Muscle layer of duodenum (tissue), 2 donors: Measurements from ENCODE around the gene S100P.

Experiments
- H3K27ac ChIP-seq: one replicate; pipeline ENCODE4 v1.7.0; 2013; ENCODE audit warnings: mild to moderate bottlenecking, low read length
- H3K27me3 ChIP-seq: one replicate; pipeline ENCODE4 v1.7.0; 2013; ENCODE audit warnings: low read depth, mild to moderate bottlenecking, control low read depth, low read length
- H3K36me3 ChIP-seq, 2 donors: one replicate each; pipeline ENCODE4 v1.7.0; 2013; ENCODE audit warnings: low read length in 2 of 2, control low read depth in 1 of 2, mild to moderate bottlenecking in 1 of 2; ENCODE audit not compliant: insufficient read depth in 2 of 2, control insufficient read depth in 1 of 2
- H3K4me1 ChIP-seq, 2 donors: one replicate each; pipeline ENCODE4 v1.7.0; 2013; ENCODE audit warnings: low read length in 2 of 2, mild to moderate bottlenecking in 2 of 2, control low read depth in 1 of 2, moderate library complexity in 1 of 2; ENCODE audit not compliant: insufficient read depth in 2 of 2, control insufficient read depth in 1 of 2
- H3K4me3 ChIP-seq, 2 donors: one replicate each; pipeline ENCODE4 v1.7.0; 2013; ENCODE audit warnings: low read length in 2 of 2, low read depth in 1 of 2, mild to moderate bottlenecking in 1 of 2
- H3K9me3 ChIP-seq, 2 donors: one replicate each; pipeline ENCODE4 v1.7.0; 2013; ENCODE audit warnings: low read length in 2 of 2, control low read depth in 1 of 2, mild to moderate bottlenecking in 1 of 2; ENCODE audit not compliant: control insufficient read depth in 1 of 2
- donor health status: healthy.

The S100P gene

DNA sequence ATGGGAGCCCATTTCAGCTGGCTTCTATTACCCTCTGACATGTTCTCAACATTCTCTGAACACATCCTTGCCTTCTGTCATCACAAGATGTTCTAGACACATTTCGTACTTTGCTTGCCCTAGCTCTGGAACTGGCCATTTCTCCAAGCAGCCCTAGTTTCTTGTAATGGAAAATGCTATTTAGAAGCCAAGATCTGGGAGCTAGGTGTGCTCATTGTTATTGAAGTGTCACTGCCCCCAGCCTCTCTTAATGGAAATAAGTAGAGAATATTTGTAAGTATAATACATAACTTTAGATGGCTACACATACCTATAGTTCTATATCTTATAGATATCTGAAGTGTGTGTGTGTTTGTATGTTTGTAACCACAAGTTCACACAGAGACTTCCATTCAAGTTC is 9.1 kb downstream of the S100P start:
- H3K27me3 ChIP-seq, result no peaks in the 10 kb centered on the region
- H3K36me3 ChIP-seq, result peaks cover 12 to 22% of the 10 kb centered on the region in 2 donors
- H3K27ac ChIP-seq, result no peak overlapping the region
- H3K4me3 ChIP-seq, result no peak overlapping the region
- no peaks in the 10 kb centered on the region for H3K9me3 ChIP-seq
- H3K4me1 ChIP-seq, result peaks cover 11 to 39% of the 10 kb centered on the region in 2 donors

DNA sequence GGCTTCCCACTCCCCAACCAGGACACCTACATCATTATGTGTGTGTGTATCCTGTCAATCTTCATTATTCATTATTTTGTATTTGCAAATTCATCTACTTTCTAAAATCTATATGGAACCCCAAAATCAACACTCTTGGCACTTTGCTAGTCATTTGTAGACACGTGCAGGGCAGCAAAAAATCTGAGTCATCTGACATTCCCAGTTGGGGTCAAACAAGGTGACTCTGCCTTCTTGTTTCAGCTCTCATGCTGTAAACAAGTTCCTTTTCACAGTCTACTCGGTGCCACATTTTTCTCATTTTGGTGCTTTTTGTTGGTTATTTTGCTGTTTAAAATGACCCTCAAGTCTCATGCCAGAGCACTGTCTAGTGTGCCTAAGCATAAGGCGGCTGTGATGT is 10.1 kb downstream of the S100P start:
- H3K36me3 ChIP-seq, result peaks cover 15 to 22% of the 10 kb centered on the region in 2 donors
- peaks cover 16 to 49% of the 10 kb centered on the region in 2 donors for H3K4me1 ChIP-seq
- no peak overlapping the region for H3K27ac ChIP-seq
- no peaks in the 10 kb centered on the region for H3K27me3 ChIP-seq
- no peaks in the 10 kb centered on the region for H3K9me3 ChIP-seq
- no peak overlapping the region for H3K4me3 ChIP-seq

GRCh38 chr4:6705646-6706045 is 12.0 kb downstream of the S100P start:
- H3K9me3 ChIP-seq, result no peaks in the 10 kb centered on the region
- peaks cover 16 to 53% of the 10 kb centered on the region in 2 donors for H3K4me1 ChIP-seq
- no peak overlapping the region for H3K4me3 ChIP-seq
- no peak overlapping the region for H3K27ac ChIP-seq
- peaks cover 15 to 17% of the 10 kb centered on the region in 2 donors for H3K36me3 ChIP-seq
- no peaks in the 10 kb centered on the region for H3K27me3 ChIP-seq

DNA sequence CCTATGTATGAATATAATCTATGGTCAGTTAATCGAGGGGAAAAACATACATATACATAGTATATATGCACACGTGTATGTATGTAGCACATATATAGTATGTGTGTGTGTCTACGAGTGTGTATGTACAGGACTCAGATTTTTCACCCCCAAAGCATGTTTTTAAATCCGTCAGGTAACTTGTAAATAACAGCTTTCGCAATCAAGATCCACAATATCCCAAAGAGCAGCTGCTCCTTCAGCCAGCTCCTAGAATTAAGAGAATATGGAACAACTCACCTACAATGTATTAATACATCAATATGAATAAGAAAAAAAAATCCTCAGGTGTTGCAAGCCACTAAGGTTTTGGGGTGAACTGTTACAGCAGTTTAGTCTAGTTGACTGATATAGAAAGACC is 12.5 kb downstream of the S100P start:
- Histone ChIP-seq H3K4me3 (no peak overlapping the region), H3K9me3 (no peaks in the 10 kb centered on the region), H3K36me3 (peaks cover 15 to 16% of the 10 kb centered on the region in 2 donors), H3K27me3 (no peaks in the 10 kb centered on the region), H3K4me1 (peaks cover 16 to 53% of the 10 kb centered on the region in 2 donors), H3K27ac (no peak overlapping the region)

- H3K9me3 ChIP-seq, result no peaks in the 10 kb centered on the region
- H3K4me1 ChIP-seq, result peaks cover 16 to 43% of the 10 kb centered on the region in 2 donors
- no peaks in the 10 kb centered on the region for H3K27me3 ChIP-seq
- H3K36me3 ChIP-seq, result peaks cover 7 to 9% of the 10 kb centered on the region in 2 donors
- H3K4me3 ChIP-seq, result peak within 1 kb of the TSS; percentile 91 to 98
- peak within 1 kb of the TSS; percentile 93 for H3K27ac ChIP-seq
These were observed 15.8 kb downstream of the S100P start, which contains the start of gene MRFAP1L1 for GRCh38 chr4:6709230-6710114. MRFAP1L1 (minus strand) TSS chr4:6709865; CDS start chr4:6709629, 236 bp downstream.

DNA sequence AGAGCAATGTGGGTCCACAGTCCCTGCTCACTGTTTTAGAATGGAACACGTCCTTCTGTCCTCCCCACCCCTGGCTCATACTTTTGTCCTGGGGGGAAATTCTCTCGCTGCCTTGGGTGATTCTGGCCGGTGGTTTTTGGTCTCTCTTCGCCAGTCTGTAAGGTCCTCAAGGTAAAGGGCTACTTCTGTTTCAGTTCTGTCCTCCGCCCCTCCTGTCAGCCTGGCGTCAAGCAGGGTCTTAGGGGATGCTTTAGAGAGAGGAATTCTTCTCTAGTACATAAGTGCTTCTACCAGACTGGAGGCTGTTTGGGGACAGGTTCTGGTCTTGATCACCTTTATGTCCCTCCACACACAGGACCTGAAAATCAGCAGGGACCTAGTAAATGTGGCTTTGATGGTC is 16.6 kb downstream of the S100P start:
- Histone ChIP-seq H3K9me3 (no peaks in the 10 kb centered on the region), H3K27ac (no peak overlapping the region), H3K36me3 (peaks cover 6 to 7% of the 10 kb centered on the region in 2 donors), H3K27me3 (no peaks in the 10 kb centered on the region), H3K4me1 (peaks cover 16 to 38% of the 10 kb centered on the region in 2 donors), H3K4me3 (peak overlapping the region; percentile 91 to 98)

DNA sequence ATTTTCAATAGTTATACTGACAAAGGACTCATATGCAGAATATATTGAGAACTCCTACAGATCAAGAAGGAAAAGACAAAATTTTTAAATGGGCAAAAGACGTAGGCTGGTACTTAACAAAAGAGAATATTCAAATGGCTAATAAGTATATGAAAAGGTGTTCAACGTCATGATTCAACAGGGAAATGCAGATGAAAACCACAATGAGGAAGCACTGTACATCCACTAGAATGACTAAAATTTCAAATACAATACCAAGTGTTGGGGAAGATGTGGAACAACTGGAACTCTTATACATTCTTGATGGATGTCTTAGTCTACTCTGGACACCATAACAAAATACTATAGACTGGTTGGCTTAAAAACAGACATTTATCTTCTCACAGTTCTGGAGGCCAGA is 17.3 kb downstream of the S100P start:
- no peak overlapping the region for H3K27ac ChIP-seq
- H3K4me1 ChIP-seq, result peaks cover 16 to 31% of the 10 kb centered on the region in 2 donors
- H3K36me3 ChIP-seq, result peaks cover 0 to 7% of the 10 kb centered on the region in 2 donors
- no peaks in the 10 kb centered on the region for H3K27me3 ChIP-seq
- H3K9me3 ChIP-seq, result no peaks in the 10 kb centered on the region
- H3K4me3 ChIP-seq, result no peak overlapping the region

DNA sequence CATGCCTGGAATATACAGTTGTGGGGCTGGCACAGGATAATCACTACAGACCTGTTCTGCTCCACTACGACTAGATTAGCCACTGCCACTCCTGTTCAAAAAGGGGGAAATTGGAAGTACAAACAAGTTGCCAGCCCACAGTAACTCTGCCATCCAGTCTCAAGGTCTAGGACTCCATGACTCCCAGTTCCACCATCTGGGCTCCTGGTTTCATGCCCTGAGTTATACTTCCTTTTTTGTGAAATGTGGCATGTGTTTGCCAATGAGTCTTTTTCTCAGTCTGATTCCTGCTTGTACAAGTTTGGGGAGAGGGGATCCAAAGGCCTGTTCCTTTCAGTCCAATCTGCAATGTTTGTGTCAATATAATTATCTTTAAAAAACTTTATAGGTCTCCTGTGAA is 21.3 kb downstream of the S100P start:
- H3K4me1 ChIP-seq, result peaks cover 0 to 6% of the 10 kb centered on the region in 2 donors
- H3K9me3 ChIP-seq, result no peaks in the 10 kb centered on the region
- no peak overlapping the region for H3K27ac ChIP-seq
- no peak overlapping the region for H3K4me3 ChIP-seq
- no peaks in the 10 kb centered on the region for H3K36me3 ChIP-seq
- no peaks in the 10 kb centered on the region for H3K27me3 ChIP-seq

DNA sequence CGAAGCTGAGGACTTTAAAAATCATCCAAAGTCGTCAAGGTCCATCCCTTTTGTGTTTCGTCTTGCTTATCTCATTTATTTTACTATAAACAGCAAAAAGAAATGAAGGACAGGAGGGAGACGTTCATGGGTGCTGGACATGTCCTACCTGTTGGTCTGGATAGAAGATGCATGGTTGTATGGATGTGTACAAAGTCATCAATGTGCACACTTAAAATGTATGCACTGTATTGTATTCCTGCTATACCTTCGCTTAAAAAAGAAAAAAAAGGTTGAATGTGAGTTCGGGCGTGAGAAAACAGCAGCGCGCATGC is 22.0 kb downstream of the S100P start:
- no peaks in the 10 kb centered on the region for H3K27me3 ChIP-seq
- peak overlapping the region; percentile 47 to 70 for H3K4me3 ChIP-seq
- peaks cover 0 to 6% of the 10 kb centered on the region in 2 donors for H3K4me1 ChIP-seq
- peak overlapping the region; percentile 65 for H3K27ac ChIP-seq
- H3K9me3 ChIP-seq, result no peaks in the 10 kb centered on the region
- no peaks in the 10 kb centered on the region for H3K36me3 ChIP-seq

GRCh38 chr4:6716018-6716911 is 22.6 kb downstream of the S100P start, which contains the start of gene BLOC1S4:
BLOC1S4 (plus strand) TSS chr4:6716174; CDS start chr4:6716210, 36 bp downstream.
- Histone ChIP-seq H3K27me3 (no peaks in the 10 kb centered on the region), H3K4me3 (peak within 1 kb of the TSS; percentile 70 to 92), H3K36me3 (no peaks in the 10 kb centered on the region), H3K9me3 (no peaks in the 10 kb centered on the region), H3K27ac (peak within 1 kb of the TSS; percentile 65), H3K4me1 (peaks cover 0 to 6% of the 10 kb centered on the region in 2 donors)
